Measurements from ENCODE around the gene SELENOO. TPM values are rescaled to one million over a fixed set of nuclear protein-coding genes. Genes with fewer than 3 reads are reported as not detected.

The SELENOO gene
- total and polyA plus RNA-seq, 5 experiments from 2014 or later, result 3.1 to 42.4 (median 8.8) TPM

DNA sequence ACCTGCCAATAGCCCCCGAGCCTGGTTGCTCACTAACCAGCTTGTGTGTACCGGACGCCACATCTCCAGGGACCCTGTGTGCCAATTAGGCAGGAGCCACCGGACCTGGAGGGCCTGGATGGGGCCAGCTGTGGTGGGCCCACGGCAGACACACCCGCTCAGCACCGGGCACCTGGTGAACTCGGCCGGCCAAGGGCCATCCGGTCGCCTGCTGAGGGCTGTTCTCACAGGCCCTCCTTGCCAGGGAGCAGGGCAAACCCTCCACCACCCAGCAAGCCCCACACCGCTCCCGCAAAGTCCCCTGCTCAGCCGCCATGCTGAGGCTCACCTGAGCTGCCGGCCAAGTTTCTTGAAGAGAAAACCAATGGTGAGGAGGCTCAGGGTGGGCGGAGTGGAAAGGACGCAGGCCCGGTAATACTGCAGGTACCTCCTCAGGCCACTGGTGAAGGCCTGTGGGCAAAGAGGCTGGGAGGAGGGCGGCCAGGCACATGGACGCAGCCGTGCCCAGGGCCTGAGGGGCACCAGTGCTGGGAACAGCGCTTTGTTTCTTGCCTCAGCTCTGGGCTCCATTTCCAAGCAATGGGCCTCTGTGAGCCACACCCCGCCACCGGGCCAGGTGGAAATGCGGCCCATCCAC, 26.9 kb downstream of the SELENOO start:
- ATAC-seq (no peak), DNase-seq (no peak)
- peaks cover 0 to 75% (median 10%) of the 10 kb centered on the region in 3 donors for H3K36me3 Mint-ChIP-seq
- peak overlapping the region in 1 of 10 donors; percentile 43 for H3K27ac Mint-ChIP-seq
- POLR2A ChIA-PET, result no interaction called here
- no peaks in the 10 kb centered on the region for H3K9me3 Mint-ChIP-seq
- H3K4me1 Mint-ChIP-seq, result peaks cover 3 to 10% (median 8%) of the 10 kb centered on the region in 4 donors
- H3K27me3 Mint-ChIP-seq, result no peaks in the 10 kb centered on the region
- no peak overlapping the region for H3K4me3 Mint-ChIP-seq

GRCh38 chr22:50228366-50228765, 27.6 kb downstream of the SELENOO start:
- peaks cover 0 to 73% (median 6%) of the 10 kb centered on the region in 3 donors for H3K36me3 Mint-ChIP-seq
- no peak overlapping the region for H3K4me3 Mint-ChIP-seq
- H3K4me1 Mint-ChIP-seq, result peaks cover 3 to 10% (median 8%) of the 10 kb centered on the region in 4 donors
- H3K27ac Mint-ChIP-seq, result peak overlapping the region in 3 of 10 donors; percentile 53 to 75 (median 62)
- ATAC-seq (no peak), DNase-seq (peak in 1 of 10 donors; percentile 36)
- POLR2A ChIA-PET, result no interaction called here
- H3K9me3 Mint-ChIP-seq, result no peaks in the 10 kb centered on the region
- H3K27me3 Mint-ChIP-seq, result no peaks in the 10 kb centered on the region

GRCh38 chr22:50229370-50229769, 28.6 kb downstream of the SELENOO start:
- H3K36me3 Mint-ChIP-seq, result peaks cover 0 to 71% (median 4%) of the 10 kb centered on the region in 3 donors
- H3K9me3 Mint-ChIP-seq, result no peaks in the 10 kb centered on the region
- H3K27me3 Mint-ChIP-seq, result no peaks in the 10 kb centered on the region
- no peak overlapping the region for H3K27ac Mint-ChIP-seq
- POLR2A ChIA-PET, result no interaction called here
- peaks cover 3 to 17% (median 15%) of the 10 kb centered on the region in 4 donors for H3K4me1 Mint-ChIP-seq
- H3K4me3 Mint-ChIP-seq, result no peak overlapping the region
- DNase-seq (no peak), ATAC-seq (no peak)

DNA sequence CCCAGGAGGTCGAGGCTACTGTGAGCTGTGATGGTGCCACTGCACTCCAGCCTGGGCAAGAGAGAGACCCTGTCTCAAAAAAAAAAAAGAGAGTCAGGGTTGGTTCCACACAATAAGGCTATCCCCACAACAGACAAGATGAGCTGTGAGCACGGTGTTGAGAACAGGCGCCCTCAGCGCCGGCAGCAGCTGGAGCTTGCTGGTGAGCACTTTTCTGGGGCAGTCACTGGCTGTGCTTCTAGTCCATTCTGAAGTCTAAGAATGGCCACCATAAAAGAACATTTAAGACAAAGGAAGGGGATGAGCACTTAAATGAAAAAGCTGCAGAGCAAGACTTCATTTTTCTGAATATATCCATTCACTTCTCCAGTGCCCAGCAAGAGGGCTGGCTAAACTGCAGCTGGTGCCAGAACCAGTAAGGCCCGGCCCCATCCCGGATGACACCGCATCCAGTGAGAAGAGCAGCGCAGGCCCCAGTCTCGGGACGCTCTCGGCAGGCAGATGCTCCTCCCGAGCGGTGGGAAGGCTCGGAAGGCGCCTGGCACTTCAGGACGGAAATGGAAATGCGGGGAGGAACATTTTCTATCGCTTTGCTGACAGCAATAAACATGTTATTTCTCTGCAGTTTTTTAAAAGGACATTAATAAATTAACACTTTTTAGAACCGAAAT, 31.8 kb downstream of the SELENOO start:
- Mint-ChIP-seq H3K27ac (no peak overlapping the region), H3K9me3 (no peaks in the 10 kb centered on the region), H3K4me1 (peaks cover 12 to 36% (median 28%) of the 10 kb centered on the region in 4 donors), H3K4me3 (no peak overlapping the region), H3K27me3 (no peaks in the 10 kb centered on the region), H3K36me3 (peaks cover 0 to 69% (median 0%) of the 10 kb centered on the region in 3 donors)
- POLR2A ChIA-PET, result interaction anchor here (0.8 kb wide), 1 partner anchor 12 kb away, joined by 3 read pairs; no protein-coding TSS in a partner anchor
- ATAC-seq (no peak), DNase-seq (no peak)

DNA sequence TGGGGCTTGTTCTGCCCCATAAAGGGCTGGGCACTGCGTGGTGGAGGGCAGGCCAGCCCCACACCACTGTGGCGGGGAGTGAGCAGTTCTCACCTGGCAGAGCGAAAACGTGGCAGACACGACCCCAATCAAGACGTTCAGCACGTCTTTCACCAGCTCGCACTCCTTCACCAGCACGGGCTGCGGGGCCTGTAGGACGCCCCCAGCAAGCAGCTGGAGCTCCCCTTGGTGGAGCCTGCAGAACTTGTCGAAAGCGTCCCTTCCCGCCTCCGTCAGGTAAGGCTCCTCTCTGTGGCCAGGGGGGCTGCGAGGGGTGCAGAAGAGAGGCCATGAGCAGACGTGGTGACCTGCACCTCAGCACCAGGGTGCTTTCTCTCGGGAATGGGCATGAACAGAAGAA, 32.4 kb downstream of the SELENOO start:
- POLR2A ChIA-PET, result no interaction called here
- DNase-seq (no peak), ATAC-seq (no peak)
- no peaks in the 10 kb centered on the region for H3K27me3 Mint-ChIP-seq
- peaks cover 0 to 75% (median 0%) of the 10 kb centered on the region in 3 donors for H3K36me3 Mint-ChIP-seq
- no peak overlapping the region for H3K4me3 Mint-ChIP-seq
- H3K27ac Mint-ChIP-seq, result no peak overlapping the region
- H3K4me1 Mint-ChIP-seq, result peaks cover 12 to 41% (median 32%) of the 10 kb centered on the region in 4 donors
- no peaks in the 10 kb centered on the region for H3K9me3 Mint-ChIP-seq

GRCh38 chr22:50236731-50237409, 36.1 kb downstream of the SELENOO start:
- DNase-seq, result no peak
- Mint-ChIP-seq H3K9me3 (no peaks in the 10 kb centered on the region), H3K27me3 (no peaks in the 10 kb centered on the region), H3K36me3 (peaks cover 0 to 70% (median 0%) of the 10 kb centered on the region in 3 donors), H3K4me3 (peak overlapping the region in 1 of 10 donors; percentile 34), H3K4me1 (peaks cover 23 to 62% (median 35%) of the 10 kb centered on the region in 4 donors), H3K27ac (peak overlapping the region in 3 of 10 donors; percentile 6 to 88 (median 65))
- no peak for ATAC-seq
- POLR2A ChIA-PET, result no interaction called here

- no peak overlapping the region for H3K27ac Mint-ChIP-seq
- H3K4me1 Mint-ChIP-seq, result peaks cover 24 to 73% (median 40%) of the 10 kb centered on the region in 4 donors
- no peak overlapping the region for H3K4me3 Mint-ChIP-seq
- no peak for DNase-seq
- H3K9me3 Mint-ChIP-seq, result no peaks in the 10 kb centered on the region
- H3K36me3 Mint-ChIP-seq, result peaks cover 0 to 55% (median 0%) of the 10 kb centered on the region in 3 donors
- H3K27me3 Mint-ChIP-seq, result no peaks in the 10 kb centered on the region
- ATAC-seq, result no peak
- POLR2A ChIA-PET, result interaction anchor here (0.7 kb wide), 1 partner anchor 308 kb away, joined by 3 read pairs; no protein-coding TSS in a partner anchor
These were observed 37.9 kb downstream of the SELENOO start for GRCh38 chr22:50238755-50239154.

DNA sequence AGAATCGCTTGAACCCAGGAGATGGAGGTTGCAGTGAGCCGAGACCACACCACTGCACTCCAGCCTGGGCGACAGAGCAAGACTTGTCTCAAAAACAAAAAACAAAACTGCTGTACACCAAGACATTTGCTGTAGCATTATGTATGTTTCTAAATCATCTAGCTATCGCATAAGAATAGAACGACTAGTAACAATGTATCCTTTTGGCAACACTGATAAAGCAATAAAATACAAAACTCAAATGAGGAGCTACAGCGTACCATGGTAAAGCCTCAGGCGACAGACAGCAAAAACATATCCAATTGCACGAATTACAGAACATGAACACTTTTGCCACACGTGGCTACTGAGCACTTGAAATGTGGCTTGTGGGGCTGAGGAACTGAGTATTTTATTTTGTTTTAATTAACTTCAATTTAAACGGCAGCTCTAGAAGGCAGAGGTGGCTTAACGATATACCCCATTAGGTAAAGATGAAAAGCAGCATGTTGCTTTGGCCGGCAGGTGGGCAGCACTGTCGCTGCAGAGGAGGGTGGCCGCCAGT, 41.7 kb downstream of the SELENOO start:
- ATAC-seq, result no peak
- peak overlapping the region in 9 of 10 donors; percentile 11 to 99 (median 65) for H3K27ac Mint-ChIP-seq
- H3K4me1 Mint-ChIP-seq, result peaks cover 14 to 67% (median 34%) of the 10 kb centered on the region in 4 donors
- no peaks in the 10 kb centered on the region for H3K9me3 Mint-ChIP-seq
- H3K36me3 Mint-ChIP-seq, result peaks cover 0 to 40% (median 4%) of the 10 kb centered on the region in 3 donors
- POLR2A ChIA-PET, result interaction anchor here (0.8 to 1.3 kb wide), 6 partner anchors 9 to 290 kb away, joined by 3 to 7 read pairs (median 4); partner anchors contain the start of gene SCO2
- no peak for DNase-seq
- H3K27me3 Mint-ChIP-seq, result no peaks in the 10 kb centered on the region
- peak overlapping the region; percentile 85 to 100 (median 99) for H3K4me3 Mint-ChIP-seq

GRCh38 chr22:50243685-50244419, 43.0 kb downstream of the SELENOO start:
- POLR2A ChIA-PET, result interaction anchor here (0.6 to 3.5 kb wide), 20 partner anchors 8 to 384 kb away, joined by 3 to 20 read pairs (median 4); partner anchors contain the start of genes ARSA, DENND6B and SCO2
- ATAC-seq (no peak), DNase-seq (no peak)
- Mint-ChIP-seq H3K4me3 (peak overlapping the region; percentile 85 to 100 (median 99)), H3K27ac (peak overlapping the region; percentile 98 to 100 (median 100)), H3K27me3 (no peaks in the 10 kb centered on the region), H3K9me3 (no peaks in the 10 kb centered on the region), H3K36me3 (peaks cover 0 to 32% (median 4%) of the 10 kb centered on the region in 3 donors), H3K4me1 (peaks cover 11 to 63% (median 31%) of the 10 kb centered on the region in 4 donors)

DNA sequence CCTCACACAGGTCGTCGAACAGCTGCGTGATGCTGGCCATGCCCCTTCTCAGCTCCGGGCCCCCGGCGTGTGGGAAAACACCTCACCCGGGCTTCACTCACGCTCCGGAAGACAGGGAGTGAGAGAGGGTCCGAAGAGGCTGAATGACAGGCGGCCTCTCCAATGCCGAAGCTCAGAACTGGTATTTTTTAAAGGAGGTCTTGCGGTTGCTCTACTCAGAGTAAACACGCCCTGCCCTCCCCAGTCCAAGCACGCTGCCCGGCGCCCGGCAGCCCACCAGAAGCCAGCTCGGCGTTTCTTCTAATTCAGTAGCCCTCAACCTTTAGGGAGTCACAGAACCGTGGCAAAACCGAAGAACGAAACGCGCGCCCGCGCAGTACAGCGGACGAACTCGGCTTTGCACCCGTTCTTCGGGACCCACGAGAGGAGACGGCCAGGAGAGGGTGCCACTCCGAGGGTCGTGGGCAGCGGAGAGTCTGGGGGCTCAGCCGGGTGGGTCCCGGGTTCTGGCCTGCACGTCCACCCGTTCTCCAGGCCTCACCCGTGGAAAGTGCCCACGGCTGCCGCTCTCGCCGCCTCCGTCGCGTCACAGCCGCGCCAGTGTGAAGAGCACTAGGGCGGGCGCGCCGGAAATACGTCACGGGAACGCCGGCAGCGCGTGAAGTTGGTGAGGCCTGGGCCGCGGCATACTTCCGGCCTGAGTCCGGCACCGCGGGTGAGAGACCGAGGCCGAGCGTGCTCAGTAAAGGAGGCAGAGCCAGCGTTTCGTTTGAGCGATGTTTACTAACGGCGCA, 43.8 kb downstream of the SELENOO start, which contains the start of gene TUBGCP6:
Gene TUBGCP6 (minus strand): TSS at position 604 of the 794 bp plus-strand sequence. CDS start 564 bp downstream, at position 40.
- no peaks in the 10 kb centered on the region for H3K9me3 Mint-ChIP-seq
- H3K4me3 Mint-ChIP-seq, result peak within 1 kb of the TSS; percentile 85 to 100 (median 99)
- POLR2A ChIA-PET, result interaction anchor here (0.6 to 3.5 kb wide), 20 partner anchors 12 to 383 kb away, joined by 3 to 20 read pairs (median 4); partner anchors contain the start of genes ARSA, DENND6B and SCO2
- peak within 1 kb of the TSS; percentile 98 to 100 (median 100) for H3K27ac Mint-ChIP-seq
- no peaks in the 10 kb centered on the region for H3K27me3 Mint-ChIP-seq
- ATAC-seq (peak; percentile 79 to 81), DNase-seq (peak; percentile 83 to 93 (median 90))
- peaks cover 0 to 25% (median 4%) of the 10 kb centered on the region in 3 donors for H3K36me3 Mint-ChIP-seq
- H3K4me1 Mint-ChIP-seq, result peaks cover 11 to 60% (median 31%) of the 10 kb centered on the region in 4 donors

All from naive thymus-derived CD8-positive, alpha-beta T cell (primary cell).